ENCODE measurements around the gene CACNA1I. TPM values are rescaled to one million over a fixed set of nuclear protein-coding genes. Genes with fewer than 3 reads are reported as not detected.
"Not testable (repeated sequence)": the region's sequence is repeated elsewhere in the genome, so short reads cannot be mapped to it uniquely, and the experiment has no call there.

CACNA1I gene
- total RNA-seq, 1 donor from 2014 or later = 0.10 TPM

DNA sequence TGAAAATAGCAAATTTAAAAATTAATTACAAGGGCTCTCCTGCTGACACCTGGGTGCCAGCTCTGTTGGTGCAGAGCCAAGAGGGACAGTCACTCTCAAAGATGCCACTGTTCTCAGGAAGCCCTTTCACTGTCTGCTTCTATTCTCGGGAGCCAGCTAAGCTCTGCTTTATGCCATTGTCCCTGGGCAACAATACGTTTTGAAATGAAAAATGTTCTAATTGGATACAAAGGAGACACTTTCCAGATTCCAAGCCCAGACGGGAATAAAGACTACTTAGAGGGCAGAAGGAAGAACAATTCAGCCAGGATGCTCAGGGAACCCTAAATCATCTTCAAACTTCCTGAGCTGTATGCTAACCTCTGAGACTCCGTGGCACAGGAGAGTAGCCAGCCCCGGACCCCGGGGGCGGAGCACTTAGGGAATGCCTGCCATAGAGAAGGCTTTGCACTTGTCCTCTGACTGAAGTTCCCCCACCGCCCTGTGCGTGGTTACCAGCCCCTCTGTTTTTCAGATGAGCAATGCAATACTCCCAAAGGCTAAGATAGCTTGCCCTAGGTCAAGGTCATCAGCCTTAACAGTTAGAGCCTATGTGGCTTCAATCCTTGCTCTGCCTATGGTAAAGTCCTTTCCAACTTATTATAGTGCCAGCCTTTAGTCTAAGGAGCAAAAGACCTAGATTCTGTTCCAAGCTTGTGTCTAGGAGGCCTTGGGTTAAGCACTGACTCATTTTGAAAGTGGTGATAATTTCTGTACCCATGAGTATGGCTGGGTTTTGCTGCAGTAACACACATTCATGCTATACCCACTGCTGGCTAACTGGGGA, 150.9 kb downstream of the CACNA1I start:
- DNase-seq = no peak

DNA sequence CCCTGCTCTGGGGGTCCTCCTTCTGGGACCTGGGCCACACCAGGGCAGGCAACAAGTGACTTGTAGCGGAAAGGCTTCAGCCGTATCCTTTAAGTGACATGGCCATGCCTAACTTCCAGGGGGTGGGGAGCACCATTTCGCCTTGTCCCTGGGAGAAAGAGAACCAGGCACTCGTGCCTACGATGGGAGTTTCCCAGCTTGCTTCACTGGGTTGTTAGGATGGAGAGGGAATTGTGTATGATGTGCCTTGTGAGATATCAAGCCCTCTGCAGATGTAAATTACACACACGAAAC, 151.4 kb downstream of the CACNA1I start:
- DNase-seq = no peak

DNA sequence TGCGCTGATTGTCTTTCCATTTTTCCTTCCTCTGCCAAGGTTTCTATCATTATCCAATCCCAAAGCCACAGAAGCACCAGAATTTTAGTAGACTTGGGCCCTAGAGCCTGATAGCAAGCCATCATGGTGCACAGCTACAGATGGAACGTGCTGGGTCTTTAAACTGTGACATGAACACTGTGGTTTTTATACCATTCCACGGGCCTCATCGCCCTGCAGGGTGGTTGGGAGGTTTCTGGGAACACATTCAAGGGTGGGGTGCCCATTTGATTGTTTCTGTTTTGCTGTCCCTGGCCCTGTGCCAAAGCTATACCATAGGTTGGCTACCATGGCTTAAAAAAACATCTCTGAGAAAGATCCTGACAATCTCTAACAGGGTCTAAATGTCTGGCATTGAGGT, 151.9 kb downstream of the CACNA1I start:
- DNase-seq = no peak

DNA sequence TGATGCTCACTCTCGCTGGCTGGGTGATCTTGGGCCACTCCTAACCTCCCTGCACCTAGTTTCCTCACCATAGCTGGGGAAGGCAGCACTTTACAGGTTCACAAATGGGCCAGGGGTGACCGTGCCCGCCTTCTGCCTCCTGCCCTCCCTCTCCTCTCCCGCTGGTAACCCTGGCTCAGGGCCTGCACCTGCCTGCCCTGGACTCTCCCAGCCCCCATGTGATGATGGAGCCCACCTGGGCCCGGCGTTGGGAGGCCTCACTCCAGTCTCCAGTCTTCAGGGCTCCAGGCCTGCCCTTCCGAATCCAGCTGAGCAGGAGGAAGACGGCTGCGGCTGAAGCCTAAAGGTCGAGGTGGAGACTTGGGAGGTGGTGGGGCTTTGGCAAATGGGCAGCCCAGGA, 152.9 kb downstream of the CACNA1I start:
- no peak for DNase-seq

DNA sequence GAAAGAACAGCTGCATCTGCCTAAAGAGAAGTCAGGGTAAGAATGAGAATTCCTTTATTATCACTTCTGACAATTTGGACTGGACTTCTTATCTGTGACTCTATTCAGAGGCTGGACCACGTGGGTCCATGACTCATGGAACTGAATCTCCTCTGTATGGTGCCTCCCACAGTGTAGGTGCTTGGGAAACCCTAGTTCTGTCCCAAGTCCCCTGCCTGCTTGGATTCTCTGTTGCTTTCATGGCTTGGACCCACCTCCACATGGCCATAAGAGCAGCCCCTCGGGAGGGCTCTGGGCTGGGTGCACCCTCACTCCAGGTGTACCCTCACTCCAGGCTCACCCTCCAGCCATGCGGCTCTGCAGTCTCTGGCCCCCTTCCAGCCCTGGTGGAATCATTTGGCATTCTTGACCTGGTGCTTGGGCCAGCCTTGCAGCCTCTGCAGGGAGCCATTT, 153.4 kb downstream of the CACNA1I start:
- DNase-seq = no peak

DNA sequence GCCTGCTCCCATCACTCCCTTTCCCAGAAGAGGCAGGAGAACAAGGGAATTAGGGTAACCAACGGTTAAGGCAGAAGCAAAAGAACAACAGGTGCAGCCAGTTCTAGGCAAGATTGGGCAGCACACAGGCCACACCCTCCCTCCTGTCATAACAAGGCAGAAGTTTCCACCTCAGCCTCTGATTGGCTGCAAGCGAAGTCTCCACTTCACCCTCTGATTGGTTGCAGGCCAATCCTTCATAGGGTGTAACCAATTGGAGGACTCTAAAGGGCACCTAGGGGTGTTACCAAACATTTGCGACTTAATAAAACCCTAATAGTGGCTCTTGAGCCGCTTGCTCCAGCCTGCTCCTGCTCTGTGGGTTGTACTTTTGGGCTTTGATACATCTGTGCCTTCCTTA, 153.8 kb downstream of the CACNA1I start:
- DNase-seq = peak; percentile 38

DNA sequence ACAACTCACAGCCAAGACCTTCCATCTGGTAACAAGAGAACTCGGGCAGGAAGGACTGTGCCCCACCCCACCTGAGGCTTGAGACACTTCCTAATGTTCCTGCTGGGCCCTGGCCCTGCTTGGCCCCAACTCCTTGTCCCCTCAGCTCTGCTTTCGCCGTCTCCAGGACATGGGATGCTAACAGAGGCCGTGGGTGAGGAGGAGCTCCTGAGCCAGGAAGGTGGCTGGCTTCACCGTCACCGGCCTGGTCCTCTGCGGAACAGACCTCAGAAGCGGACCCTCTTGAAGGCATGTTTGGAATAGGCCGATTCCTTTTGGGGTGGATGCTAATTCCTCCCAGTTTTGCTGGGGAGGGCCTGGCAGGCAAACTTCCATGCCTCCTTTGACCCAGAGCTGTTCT, 154.3 kb downstream of the CACNA1I start:
- no peak for DNase-seq

DNA sequence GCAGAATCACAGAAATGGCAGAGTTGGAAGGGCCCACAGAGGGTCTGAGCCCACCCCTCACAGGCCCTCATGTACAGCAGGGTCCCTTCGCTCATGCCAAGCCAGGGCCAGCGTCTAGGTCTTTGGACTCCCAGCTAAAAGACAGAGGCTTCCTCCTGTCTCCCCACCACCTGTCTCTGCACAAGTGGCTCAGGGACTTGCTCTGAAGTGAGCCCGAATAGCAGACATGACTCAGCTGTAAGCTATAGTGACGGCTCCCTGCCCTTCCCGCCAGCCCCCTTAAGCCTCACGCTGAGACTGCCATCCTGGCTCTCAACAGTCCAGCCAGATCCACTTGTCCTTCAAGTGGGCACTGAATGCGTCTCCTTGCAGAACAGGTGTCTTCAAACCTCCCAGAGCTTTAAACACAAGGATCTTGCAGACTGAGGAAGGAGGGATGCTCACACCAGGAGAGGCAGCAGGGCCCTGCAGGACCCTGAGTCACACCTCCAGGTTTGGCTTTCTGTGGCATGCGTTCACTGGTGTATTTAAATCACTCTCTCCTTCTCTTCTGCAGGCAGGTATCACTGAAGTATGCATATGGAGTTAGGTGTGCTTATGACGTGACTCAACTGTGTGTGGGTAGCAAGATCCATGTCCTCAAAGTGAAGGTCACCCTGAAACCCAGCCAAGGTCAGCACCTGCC, 154.9 kb downstream of the CACNA1I start:
- peak; percentile 81 for DNase-seq

DNA sequence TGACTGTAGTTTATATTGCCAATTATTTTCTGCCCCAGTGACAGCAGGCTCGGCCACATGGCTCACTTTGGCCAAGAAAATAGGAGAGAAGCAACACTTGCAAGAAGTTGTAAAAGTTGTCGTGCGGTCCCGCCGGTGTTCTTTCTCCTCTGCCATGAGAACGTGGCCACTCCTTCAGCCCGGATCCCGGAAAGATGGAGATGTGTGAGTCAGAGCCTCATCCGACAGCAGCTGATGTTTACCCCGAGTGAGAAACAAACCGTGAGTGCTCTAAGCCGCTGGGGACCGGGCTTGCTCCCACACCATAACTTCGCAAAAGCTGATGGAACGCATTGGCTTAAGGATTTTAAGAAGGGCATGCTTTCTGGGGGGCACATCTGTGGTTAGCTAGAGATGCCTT, 157.0 kb downstream of the CACNA1I start:
- peak; percentile 31 for DNase-seq

DNA sequence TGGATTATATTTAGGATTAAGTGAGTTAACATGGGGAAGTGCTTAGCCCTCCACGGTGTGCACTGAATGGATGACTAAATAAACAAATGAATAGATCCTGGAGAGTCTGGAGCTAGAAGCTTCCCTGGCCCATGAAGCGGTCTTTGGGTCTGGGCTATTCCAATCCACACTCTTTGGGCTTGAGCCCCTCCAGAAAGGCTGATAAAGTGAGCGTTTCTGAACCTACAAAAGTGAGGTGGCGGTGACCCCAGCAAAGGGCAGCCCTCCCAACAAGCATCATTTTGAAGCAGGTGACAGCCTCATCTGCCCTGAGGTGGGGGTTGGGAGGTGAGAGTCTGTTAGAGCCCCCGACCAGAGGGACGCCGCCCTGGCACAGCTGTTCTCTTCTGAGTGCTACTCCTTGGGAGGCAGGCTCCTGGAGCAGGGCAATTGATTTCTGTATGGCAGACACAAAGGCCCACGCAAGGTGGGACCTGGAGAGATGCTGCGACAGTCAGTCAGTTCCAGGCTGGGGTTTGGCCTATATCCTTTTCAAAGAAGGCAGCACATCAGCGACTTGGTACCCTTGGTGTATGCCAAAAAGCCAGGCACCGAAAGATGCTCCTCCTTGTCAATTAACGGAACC, 157.8 kb downstream of the CACNA1I start:
- DNase-seq = no peak

DNA sequence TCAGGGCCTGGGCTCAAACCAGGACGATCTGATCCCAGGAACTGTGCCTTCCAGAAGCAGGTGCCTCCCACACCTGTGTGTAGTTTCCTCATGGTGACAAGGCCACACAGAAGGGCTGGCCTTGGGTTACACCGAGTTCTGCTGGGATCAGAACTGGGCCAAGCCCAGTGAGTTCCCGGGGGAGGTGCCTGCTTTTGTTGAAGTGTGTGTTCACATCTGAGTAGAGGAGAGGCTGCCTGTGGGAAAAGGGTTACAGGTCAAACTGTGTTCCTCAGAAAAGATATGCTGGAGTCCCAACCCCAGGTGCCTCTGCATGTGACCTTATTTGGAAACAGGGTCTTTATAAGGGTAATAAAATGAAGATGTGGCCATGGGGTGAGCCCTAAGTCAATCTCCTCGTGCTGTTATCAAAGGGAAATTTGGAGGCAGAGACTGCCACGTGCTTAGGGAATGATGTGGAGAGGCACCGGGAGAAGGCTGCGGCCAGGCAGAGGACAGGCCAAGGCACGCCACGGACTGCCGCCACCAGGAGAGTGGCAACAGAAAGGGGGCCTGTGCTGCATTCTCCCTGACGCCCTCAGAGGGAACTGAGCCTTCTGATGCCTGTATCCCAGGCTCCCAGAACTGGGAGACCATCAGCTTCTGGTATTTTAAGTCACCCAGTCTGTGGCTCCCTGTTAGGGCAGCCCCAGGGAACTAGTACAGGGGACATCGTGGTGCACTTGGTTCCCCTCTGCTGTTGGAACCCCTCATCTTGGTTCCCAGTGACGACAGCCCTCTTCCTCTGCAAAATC, 158.8 kb downstream of the CACNA1I start:
- DNase-seq = no peak

DNA sequence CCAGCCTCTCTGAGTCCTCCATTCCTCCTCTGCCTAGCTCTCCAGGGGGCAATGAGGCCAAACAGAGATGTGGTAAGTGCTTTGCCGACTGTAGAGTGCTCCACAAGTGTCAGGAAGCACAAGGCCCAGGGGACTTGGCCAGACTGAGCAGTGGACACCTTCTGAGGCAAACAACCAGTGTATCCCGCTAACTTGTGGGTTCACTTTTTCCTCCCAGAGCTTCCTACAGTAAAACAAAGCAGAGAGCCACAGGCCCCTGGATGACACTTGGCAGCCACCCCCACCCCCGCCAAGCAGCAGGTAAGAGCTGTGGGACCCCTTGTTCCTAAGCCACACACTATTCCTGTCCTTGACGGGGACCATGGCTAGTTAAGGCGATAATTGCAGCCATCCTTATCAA, 160.9 kb downstream of the CACNA1I start:
- DNase-seq = no peak

DNA sequence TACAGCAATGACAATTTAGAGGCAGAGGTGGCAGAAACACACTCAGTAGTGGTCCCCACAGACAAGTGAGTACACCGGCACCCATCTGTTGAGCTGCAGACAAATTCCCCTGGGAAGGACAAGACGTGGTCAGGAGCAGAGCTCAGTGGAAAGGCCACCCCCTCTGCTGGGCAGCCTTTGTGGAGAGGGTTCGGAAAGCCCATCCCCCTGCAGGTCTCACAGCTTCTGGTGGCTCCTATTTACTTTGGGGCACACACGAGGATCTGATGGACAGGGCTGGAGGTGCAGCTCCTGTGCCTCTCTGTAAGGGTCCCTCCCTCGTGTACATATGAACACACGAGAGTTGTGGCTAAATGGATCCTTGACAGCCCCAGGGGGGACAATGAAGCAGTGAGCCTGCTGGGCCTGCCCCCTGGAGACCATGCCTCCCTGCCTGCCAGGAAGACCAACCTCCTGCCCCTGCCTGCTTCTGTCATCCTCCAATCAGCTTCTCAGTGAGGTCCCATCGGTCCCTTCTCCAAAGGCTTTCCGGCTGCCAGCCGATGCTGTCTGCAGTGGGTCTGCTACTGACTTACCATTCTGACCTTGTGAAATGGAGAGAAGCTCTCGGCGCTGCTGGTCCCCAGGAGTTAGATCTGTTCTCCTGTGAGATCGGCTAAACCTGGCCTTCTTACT, 161.5 kb downstream of the CACNA1I start:
- no peak for DNase-seq

DNA sequence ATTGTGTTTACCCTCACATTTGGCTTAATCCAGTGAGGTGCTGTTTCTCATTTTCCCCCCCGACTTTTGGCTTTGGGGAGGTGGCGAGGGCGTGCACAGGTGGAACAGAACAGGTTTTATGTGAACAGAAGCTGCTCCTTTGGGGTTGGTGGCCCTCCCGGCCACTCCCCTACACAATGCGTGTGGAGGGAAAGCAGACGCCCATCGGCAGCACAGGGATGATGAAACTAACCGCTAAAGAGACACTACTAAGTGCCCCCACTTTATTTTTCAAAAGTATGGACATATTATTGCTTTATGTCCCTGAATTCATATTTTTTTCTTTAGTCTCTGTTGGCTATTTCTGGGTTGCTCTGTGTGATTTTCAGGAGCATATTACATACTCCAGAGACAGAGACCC, 162.1 kb downstream of the CACNA1I start:
- DNase-seq = no peak

DNA sequence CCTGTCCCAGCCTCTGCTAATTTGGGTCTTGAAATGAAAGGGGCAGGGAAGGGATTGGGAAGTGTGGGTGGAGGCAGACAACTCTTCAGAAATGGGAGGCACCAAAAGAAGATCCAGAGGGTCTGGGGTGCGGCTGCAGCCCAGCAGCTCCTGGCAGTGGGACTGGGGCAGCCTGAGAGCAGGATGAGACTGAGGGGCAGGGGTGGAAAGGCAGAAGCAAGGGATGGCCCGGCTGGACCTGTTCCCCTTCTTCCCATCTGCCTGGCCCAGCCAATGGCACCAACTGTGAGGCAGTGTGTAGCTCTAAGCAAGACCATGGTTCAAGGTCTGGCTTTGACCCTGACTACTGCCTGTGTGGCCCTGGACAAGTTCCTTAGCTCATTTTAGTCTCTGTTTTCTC, 162.6 kb downstream of the CACNA1I start:
- DNase-seq = no peak

DNA sequence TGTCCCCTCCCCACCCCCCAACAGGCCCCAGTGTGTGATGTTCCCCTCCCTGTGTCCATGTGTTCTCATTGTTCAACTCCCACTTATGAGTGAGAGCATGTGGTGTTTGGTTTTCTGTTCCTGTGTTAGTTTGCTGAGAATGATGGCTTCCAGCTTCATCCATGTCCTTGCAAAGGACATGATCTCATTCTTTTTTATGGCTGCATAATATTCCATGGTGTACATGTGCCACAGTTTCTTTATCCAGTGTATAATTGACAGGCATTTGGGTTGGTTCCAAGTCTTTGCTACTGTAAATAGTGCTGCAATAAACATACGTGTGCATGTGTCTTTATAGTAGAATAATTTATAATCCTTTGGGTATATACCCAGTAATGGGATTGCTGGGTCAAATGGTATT, 163.5 kb downstream of the CACNA1I start:
- not testable (repeated sequence) for DNase-seq

DNA sequence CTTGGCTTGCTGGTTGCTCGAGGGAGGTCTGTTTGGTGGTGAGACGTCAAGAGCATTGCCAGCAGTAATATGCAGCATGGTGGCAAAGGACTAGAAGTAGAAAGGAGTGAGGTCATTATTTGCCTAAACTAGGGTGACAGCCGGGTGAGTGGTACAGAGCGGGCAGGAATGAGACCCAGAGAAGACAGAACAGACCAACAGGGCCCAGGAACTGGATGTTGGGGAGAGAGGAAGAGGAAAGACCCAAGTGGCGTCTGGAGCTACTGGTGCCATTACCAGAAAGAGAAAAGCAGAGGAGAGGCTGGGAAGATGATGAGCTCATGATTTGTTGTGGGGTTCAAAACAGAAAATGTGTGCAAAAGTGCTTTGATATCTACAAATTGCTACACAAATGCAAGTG, 164.3 kb downstream of the CACNA1I start:
- no peak for DNase-seq

DNA sequence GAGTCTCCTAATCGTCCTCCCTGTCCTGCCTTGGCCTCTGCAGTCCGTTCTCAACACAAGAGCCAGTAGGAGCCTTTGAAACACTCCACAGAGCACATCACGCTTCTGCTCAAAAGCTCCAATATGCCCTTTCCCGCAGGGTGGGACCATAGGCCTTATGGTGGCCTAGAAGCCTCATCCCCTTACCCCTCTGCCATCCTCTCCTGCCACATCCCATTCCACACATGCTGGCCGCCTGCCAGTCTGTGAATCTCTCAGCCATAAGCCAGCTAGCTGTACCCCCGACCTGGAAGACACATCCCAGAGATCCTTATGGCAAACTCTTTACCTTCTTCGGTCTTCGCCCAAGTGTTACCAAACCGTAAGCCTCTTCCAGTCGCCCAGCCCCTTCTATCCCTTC, 165.2 kb downstream of the CACNA1I start:
- DNase-seq = no peak

DNA sequence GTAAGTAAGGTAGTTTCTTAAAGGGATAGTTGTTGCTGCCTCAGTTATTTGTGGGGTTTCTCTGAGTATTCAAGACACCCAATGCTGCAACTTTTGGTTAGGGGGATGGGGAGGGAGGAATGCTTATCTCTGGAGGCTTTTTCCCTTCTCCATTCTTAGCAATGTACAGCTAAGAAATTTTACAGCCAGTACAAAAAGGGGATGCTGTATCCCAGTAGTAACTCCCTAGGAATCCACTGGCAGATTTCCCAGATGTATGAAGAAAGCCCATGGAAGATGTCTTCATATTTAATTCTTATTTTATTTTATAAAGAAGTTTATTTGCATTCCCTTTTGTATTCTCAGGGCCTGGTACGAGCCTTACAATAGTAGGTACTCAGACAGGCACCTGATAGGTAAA, 168.2 kb downstream of the CACNA1I start:
- no peak for DNase-seq

Measured in tongue (tissue), 2 donors.